Caki2 (cell line): ENCODE measurements around the gene SLC4A4. TPM values are rescaled to one million over a fixed set of nuclear protein-coding genes. Genes with fewer than 3 reads are reported as not detected.

Experiments
- DNase-seq: peaks from one replicate; pipeline ENCODE4 v3.0.0-alpha.2; 2015; ENCODE audit warnings: low read depth
- in situ Hi-C: cut with HindIII; loops from 2 replicates; pipeline ENCODE4 v1.10.0; 2016; ENCODE audit warnings: low sequenced_read_pairs, low pct_unique_long_range_greater_than_20kb, mixed read lengths
- total RNA-seq: library from RNA; depleted of rRNA; stranded (reverse); fragments of >200 nt; shearing (Covaris generic); gene quantifications from 2 replicates; pipeline ENCODE4 v1.2.3, GENCODE V29; 2014; ENCODE audit warnings: low replicate concordance

SLC4A4 gene
- total RNA-seq, 1 experiment from 2014 or later = 22.1 TPM

GRCh38 chr4:71607109-71607508, 268.3 kb downstream of the SLC4A4 start:
- in situ Hi-C loops = no loop called here
- DNase-seq = no peak

- DNase-seq = peak; percentile 81
- in situ Hi-C loops = no loop called here
These were observed 269.2 kb downstream of the SLC4A4 start for GRCh38 chr4:71607780-71608677.

GRCh38 chr4:71608678-71609071, 269.9 kb downstream of the SLC4A4 start:
- in situ Hi-C loops = no loop called here
- DNase-seq = no peak

GRCh38 chr4:71609167-71609566, 270.3 kb downstream of the SLC4A4 start:
- in situ Hi-C loops = no loop called here
- no peak for DNase-seq

- in situ Hi-C loops = no loop called here
- DNase-seq = no peak
These were observed 270.8 kb downstream of the SLC4A4 start for GRCh38 chr4:71609651-71610050.

GRCh38 chr4:71614621-71615020, 275.8 kb downstream of the SLC4A4 start:
- peak; percentile 15 for DNase-seq

GRCh38 chr4:71616168-71616811, 277.5 kb downstream of the SLC4A4 start:
- in situ Hi-C loops = no loop called here

More at GRCh38 chr4:71614621-71615020, 275.8 kb downstream of the SLC4A4 start:
- in situ Hi-C loops = no loop called here

More at GRCh38 chr4:71616168-71616811, 277.5 kb downstream of the SLC4A4 start:
- DNase-seq = no peak
